NCI-H2107 (cell line): ENCODE data around the gene PPP2R3A.

Experiments used
- DNase-seq: peaks from one replicate; lab custom pipeline; 2025; lab: John Stamatoyannopoulos, UW

The PPP2R3A gene

DNA sequence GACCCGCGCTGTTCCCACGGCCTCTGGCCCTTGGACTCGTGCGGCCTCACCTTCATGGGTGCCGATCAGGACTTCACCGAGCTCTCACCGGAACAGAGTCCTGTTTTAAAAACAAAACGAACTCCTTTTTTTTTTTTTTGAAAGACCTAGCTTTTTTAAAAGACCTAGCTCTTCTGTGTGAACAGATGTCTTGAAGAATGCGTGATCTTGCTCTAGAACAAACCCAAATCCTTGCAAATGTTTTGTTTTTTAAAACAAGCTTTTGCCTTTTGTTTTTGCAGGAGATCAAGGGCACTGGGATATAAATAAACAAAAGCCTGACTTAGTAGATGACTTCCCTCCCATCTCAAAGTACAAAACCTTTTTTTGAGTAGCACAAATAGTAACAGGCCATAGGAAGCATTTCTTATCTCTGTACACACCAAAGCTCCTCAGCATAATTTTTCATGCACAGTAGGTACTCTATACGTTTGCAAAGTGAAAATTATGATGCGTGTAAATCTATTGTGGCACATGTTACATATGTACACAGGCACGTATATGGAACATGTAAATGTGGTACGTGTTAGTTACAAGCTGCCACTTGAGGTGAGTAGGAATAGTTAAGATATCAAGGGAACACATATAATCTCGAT, 231.7 kb downstream of the PPP2R3A start:
- no peak for DNase-seq
